ENCODE results near the gene B3GALT4. TPM values are rescaled to one million over a fixed set of nuclear protein-coding genes. Genes with fewer than 3 reads are reported as not detected.
"Not testable (repeated sequence)": the region's sequence is repeated elsewhere in the genome, so short reads cannot be mapped to it uniquely, and the experiment has no call there.

Gene B3GALT4
- total and polyA plus RNA-seq, 8 donors: 9.8 to 42.9 (median 11.5) TPM; not detected in 1

GRCh38 chr6:33254591-33254990 is 22.3 kb upstream of the B3GALT4 start:
- H3K27ac ChIP-seq: no peak overlapping the region
- H3K27me3 ChIP-seq: no peaks in the 10 kb centered on the region
- H3K36me3 ChIP-seq: peaks cover 12 to 56% (median 50%) of the 10 kb centered on the region in 4 donors
- H3K4me3 ChIP-seq: no peak overlapping the region
- TF ChIP-seq CTCF (IDR thresholded peaks at IDR 0.05): no peak
- no peak for TF ChIP-seq POLR2AphosphoS5 (IDR thresholded peaks at IDR 0.05)
- no peak for TF ChIP-seq POLR2A (IDR thresholded peaks at IDR 0.05)
- TF ChIP-seq EP300 (IDR thresholded peaks at IDR 0.05): no peak
- no peak for DNase-seq
- H3K9me3 ChIP-seq: peaks cover 0 to 9% (median 3%) of the 10 kb centered on the region in 4 donors
- intact Hi-C loops (cut with DNase I; ENCODE audit: low total_unique reads): no loop called here
- peaks cover 11 to 21% (median 13%) of the 10 kb centered on the region in 4 donors for H3K4me1 ChIP-seq
- WGBS, 5 donors: 92 to 99% (median 95%) methylated on average over 4 of the region's 4 CpGs

GRCh38 chr6:33259032-33259431 is 17.9 kb upstream of the B3GALT4 start:
- TF ChIP-seq POLR2AphosphoS5 (IDR thresholded peaks at IDR 0.05) (no peak), POLR2A (IDR thresholded peaks at IDR 0.05) (no peak), CTCF (IDR thresholded peaks at IDR 0.05) (no peak), EP300 (IDR thresholded peaks at IDR 0.05) (no peak)
- peaks cover 0 to 9% (median 3%) of the 10 kb centered on the region in 4 donors for H3K9me3 ChIP-seq
- WGBS, 5 donors: 26 to 61% (median 38%) methylated on average over 5 of the region's 5 CpGs
- intact Hi-C loops (cut with DNase I; ENCODE audit: low total_unique reads): no loop called here
- peaks cover 18 to 83% (median 77%) of the 10 kb centered on the region in 4 donors for H3K36me3 ChIP-seq
- DNase-seq: no peak
- no peaks in the 10 kb centered on the region for H3K27me3 ChIP-seq
- no peak overlapping the region for H3K4me3 ChIP-seq
- H3K27ac ChIP-seq: no peak overlapping the region
- H3K4me1 ChIP-seq: no peaks in the 10 kb centered on the region

GRCh38 chr6:33262490-33262889 is 14.4 kb upstream of the B3GALT4 start:
- H3K9me3 ChIP-seq; H3K27ac ChIP-seq; H3K4me3 ChIP-seq; intact Hi-C loops (cut with DNase I; ENCODE audit: low total_unique reads); H3K27me3 ChIP-seq; H3K4me1 ChIP-seq; DNase-seq: not testable (repeated sequence)
- H3K36me3 ChIP-seq: peaks cover 38 to 96% (median 94%) of the 10 kb centered on the region in 4 donors
- 92 to 99% (median 95%) methylated on average over 3 of the region's 3 CpGs for WGBS, 5 donors

GRCh38 chr6:33264015-33264414 is 12.9 kb upstream of the B3GALT4 start:
- peaks cover 0 to 2% (median 0%) of the 10 kb centered on the region in 4 donors for H3K4me1 ChIP-seq
- no peak overlapping the region for H3K4me3 ChIP-seq
- TF ChIP-seq CTCF (IDR thresholded peaks at IDR 0.05) (no peak), EP300 (IDR thresholded peaks at IDR 0.05) (no peak), POLR2A (IDR thresholded peaks at IDR 0.05) (no peak), POLR2AphosphoS5 (IDR thresholded peaks at IDR 0.05) (no peak)
- 84 to 97% (median 93%) methylated on average over 7 of the region's 7 CpGs for WGBS, 5 donors
- H3K9me3 ChIP-seq: peaks cover 0 to under 1% (median 0%) of the 10 kb centered on the region in 4 donors
- DNase-seq: no peak
- intact Hi-C loops (cut with DNase I; ENCODE audit: low total_unique reads): no loop called here
- peaks cover 46 to 98% (median 97%) of the 10 kb centered on the region in 4 donors for H3K36me3 ChIP-seq
- no peaks in the 10 kb centered on the region for H3K27me3 ChIP-seq
- no peak overlapping the region for H3K27ac ChIP-seq

- peak overlapping the region; percentile 91 to 96 (median 93) for H3K27ac ChIP-seq
- H3K9me3 ChIP-seq: no peaks in the 10 kb centered on the region
- peaks cover 37 to 61% (median 56%) of the 10 kb centered on the region in 4 donors for H3K4me1 ChIP-seq
These were observed 5.8 kb upstream of the B3GALT4 start for GRCh38 chr6:33271117-33271467.

More at GRCh38 chr6:33271117-33271467, 5.8 kb upstream of the B3GALT4 start:
- Histone ChIP-seq H3K4me3 (peak overlapping the region; percentile 63 to 77 (median 70)), H3K27me3 (no peaks in the 10 kb centered on the region), H3K36me3 (peaks cover 57 to 66% (median 65%) of the 10 kb centered on the region in 4 donors)
- no peak for DNase-seq
- intact Hi-C loops (cut with DNase I; ENCODE audit: low total_unique reads): no loop called here
- 1 to 7% (median 2%) methylated on average over 7 of the region's 7 CpGs for WGBS, 5 donors
- TF ChIP-seq POLR2AphosphoS5 (IDR thresholded peaks at IDR 0.05) (no peak), POLR2A (IDR thresholded peaks at IDR 0.05) (no peak), EP300 (IDR thresholded peaks at IDR 0.05) (no peak), CTCF (IDR thresholded peaks at IDR 0.05) (no peak)
